ENCODE data around the gene BOLA2B.
"Not testable (repeated sequence)": the region's sequence is repeated elsewhere in the genome, so short reads cannot be mapped to it uniquely, and the experiment has no call there.

The BOLA2B gene

DNA sequence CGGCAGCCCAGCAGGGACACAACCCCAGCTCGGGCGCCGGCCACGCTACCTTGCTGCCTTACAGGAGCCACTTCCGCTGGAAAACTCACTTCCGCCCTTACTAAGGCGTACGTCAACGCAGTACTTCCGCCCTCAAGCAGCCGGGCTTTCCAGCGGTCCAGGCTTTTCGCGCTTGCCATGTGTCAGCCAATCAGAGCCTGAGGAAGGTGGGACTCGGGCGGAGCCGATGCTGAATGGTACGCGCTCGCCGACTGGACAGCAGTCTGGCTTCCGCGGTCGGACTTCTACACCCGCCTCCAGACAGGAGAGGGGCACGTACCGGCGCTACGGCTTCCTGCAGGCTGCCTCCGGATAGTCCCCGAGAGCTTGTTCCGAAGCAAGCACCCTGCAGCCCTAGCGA, at the start of gene BOLA2B, which contains the start of gene SLX1A:
Gene BOLA2B (minus strand): TSS at position 52 of the 400 bp plus-strand sequence. CDS start 71 bp downstream, outside the sequence.
Gene SLX1A (plus strand): TSS at position 261 of the 400 bp plus-strand sequence. CDS start 210 bp downstream, outside the sequence.
- DNase-seq: not testable (repeated sequence)

DNA sequence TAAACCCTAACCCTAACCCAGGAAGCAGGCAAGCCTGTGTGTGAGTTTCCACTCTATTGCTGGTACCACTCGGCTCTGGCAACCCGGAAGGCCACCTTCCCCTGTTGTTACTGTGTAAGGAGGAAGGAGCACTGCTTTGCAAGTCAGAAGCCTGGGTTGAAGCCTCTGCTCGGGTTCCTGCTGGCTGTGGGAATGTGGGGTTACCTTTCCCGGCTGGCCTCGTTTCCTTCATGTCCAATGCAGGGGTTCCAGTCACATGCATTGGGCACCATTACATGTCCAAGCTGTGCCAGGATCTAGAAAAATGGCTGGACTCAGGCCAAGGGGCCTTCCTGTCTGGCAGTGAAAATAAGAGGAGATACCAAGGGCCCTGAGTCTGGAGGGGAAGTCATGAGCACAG, 23.6 kb upstream of the BOLA2B start:
- not testable (repeated sequence) for DNase-seq

DNA sequence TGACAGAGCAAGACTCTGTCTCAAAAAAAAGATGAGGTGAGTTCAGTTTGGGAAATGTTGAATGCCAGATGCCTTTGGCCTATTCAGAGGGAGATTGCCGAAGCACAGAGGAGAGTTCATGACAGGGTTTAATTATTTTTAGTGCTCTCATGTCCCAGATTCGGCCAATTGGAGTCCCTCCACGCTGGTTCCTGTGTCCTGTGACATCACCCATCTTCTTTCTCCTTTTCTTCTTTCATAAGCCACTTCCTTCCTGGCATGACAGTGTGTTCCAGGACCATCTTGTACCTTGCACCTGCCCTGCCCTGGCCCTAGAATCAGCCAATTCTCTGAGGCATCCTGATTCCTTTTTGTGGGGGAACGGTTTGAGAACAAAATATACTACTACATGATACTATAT, 17.9 kb upstream of the BOLA2B start:
- DNase-seq: not testable (repeated sequence)

DNA sequence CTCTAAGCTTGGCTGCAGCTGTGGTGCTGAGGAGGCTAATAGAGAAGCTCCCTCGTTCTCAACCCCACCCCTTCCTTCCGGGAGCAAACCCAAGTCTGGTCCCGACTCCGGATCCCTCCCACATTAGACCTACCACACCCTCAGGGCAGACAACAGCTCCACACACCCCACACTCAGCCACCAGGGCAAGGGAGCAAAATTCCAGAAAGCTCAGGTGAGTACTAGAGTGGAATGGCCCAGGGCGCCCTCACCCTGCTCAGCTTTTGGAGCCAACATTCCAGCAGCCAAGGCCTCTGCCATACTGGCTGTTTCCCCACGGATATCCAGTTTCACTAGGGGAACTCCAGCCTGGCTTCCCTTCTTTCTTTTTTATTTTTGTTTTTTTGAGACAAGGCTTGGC, 15.6 kb upstream of the BOLA2B start:
- DNase-seq: peak in 1 of 2 donors; percentile 49

DNA sequence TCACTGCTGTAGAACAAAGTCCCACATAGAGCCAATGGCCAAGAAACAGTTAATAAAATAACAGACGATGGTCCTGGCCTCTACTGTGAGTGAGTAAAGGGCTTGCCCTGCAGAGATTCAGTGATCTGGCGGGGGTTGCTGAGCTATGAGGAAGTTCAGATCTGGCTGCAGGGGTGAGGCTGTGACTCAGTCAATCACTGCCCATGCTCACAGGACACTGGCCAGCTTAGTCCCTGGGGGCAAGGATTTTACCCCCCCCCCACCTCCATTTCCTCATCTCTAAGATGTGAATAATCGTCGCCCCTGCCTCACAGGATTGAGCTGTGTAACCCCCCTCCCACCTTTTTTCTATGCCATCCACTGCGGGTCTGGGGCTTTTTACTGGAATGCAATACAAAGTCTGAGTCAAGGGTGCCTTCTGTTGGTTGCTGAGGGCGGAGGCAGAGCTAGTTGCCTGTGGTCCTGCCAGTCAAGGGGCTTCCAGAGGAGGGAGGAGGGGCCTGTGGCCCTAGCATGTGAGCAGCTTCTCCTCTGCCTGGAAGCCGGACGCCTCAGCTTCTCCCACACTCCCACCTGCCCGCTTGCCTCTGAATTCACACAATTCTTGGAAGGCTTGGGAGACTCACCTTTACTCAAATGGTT, 13.7 kb upstream of the BOLA2B start:
- DNase-seq: not testable (repeated sequence)

DNA sequence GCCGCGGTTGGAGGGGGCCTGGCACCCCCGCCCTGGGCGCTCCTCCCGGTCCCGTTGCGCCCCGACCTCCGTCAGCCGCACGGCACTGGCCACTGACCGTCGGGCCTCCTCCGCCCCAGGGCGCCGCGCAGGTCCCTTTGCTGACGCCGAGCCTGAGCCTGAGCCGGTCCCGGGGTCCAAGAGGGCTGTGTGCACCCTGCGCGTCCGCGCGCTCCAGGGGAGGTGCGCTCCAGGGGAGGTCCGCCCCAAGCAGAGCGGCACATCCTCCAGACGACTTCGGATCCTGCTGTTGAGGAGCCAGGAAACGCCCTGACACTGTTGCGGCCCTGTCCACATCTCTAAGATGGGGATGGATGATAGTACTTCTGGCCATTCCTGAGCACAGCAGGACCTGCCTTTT, 12.8 kb upstream of the BOLA2B start:
- DNase-seq: not testable (repeated sequence)

DNA sequence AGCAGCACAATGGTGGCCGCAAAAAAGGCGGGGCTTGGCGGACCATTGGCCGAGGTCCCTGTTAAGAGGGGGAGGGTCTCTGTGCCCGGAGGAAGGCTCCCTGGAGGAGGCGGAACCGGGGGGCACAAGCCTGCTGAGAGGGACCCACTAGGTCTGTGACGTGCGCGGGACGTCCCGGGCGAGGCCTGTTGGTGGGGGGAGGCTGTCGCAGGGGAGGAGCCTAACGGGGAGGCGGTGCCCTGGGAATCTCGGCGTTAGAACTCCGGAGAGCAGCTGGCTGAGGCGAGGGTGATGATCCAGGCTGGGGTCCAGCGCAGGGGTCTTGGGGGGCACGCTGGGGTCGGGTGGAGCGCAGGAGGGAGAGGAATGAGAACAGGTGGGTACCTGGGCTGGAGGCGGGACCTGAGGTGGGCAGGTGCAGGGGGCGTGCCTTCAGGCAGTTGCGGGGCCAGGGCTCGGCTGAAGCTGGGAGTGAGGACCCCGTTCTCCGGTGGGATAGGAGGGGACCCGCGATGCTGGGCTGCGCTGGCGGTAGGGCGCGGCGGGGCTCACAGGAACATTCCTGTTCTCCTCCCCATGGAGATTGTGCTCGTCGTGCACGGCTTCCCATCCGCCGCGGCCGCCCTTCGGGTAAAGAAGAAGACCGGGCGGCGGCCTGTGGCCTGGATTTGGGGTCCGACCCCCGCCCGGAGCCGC, 12.2 kb upstream of the BOLA2B start:
- DNase-seq: not testable (repeated sequence)

DNA sequence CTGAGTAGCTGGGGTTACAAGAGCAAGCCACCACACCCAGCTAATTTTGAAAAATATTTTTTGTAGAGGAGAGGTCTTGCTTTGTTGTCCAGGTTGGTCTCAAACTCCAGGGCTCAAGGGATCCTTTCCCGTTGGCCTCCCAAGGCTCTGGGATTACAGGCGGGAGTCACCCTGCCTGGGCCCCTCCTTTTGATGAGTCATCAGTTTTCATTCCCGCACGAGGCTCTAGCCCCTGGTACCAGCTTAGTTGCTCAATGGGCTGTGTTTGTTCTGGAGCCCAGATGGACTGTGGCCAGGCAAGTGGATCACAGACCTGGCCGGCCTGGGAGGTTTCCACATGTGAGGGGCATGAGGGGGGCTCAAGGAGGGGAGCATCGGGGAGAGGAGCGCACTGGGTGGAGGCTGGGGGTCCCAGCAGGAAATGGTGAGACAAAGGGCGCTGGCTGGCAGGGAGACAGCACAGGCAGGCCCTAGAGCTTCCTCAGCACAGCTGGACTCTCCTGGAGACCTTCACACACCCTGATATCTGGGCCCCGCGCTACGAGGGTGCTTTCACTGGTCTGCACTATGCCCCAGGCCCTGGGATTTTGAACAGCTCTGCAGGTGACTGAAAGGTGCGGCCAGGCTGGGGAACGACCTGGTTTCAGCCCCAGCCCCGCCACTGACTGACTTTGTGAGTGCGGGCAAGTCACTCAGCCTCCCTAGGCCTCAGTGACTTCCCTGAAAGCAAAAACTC, 6.3 kb upstream of the BOLA2B start:
- DNase-seq: not testable (repeated sequence)

DNA sequence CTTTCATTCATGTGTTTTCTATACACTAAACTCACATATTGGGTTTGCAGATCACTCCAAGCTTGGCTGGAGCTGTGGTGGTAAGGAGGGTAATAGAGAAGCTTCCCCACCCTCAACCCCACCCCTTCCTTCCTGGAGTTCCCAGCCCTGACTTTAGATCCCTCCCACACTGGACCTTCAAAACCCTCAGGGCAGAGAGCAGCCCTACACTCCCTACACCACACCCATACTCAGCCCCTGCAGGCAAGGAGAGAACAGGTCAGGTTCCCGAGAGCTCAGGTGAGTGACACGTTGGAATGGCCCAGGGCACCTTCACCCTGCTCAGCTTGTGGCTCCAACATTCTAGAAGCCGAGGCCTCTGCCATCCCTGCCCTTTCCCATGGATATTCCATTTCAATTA, 5.6 kb upstream of the BOLA2B start, which contains the start of gene SULT1A3:
Gene SULT1A3 (plus strand): TSS at position 207 of the 400 bp plus-strand sequence. CDS start 1,474 bp downstream, outside the sequence.
- not testable (repeated sequence) for DNase-seq

DNA sequence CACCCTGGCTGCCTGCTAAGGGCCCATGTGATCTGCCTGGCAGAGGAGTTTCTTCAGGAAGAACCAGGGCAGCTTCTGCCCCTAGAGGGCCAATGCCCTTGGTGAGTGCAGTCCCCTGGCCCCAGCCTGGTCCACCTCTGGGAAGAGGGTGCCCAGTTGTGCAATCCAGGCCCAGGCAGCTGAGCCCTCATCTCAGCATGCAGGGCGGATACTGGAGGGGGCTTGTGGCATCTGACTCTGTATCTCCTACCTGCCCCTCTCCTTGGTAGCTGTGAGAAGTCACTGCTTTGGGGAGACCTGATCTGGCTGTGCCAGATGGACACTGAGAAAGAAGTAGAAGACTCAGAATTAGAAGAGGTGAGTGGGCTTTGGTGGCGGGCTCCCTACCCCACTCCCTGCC, 3.5 kb upstream of the BOLA2B start:
- DNase-seq: not testable (repeated sequence)

DNA sequence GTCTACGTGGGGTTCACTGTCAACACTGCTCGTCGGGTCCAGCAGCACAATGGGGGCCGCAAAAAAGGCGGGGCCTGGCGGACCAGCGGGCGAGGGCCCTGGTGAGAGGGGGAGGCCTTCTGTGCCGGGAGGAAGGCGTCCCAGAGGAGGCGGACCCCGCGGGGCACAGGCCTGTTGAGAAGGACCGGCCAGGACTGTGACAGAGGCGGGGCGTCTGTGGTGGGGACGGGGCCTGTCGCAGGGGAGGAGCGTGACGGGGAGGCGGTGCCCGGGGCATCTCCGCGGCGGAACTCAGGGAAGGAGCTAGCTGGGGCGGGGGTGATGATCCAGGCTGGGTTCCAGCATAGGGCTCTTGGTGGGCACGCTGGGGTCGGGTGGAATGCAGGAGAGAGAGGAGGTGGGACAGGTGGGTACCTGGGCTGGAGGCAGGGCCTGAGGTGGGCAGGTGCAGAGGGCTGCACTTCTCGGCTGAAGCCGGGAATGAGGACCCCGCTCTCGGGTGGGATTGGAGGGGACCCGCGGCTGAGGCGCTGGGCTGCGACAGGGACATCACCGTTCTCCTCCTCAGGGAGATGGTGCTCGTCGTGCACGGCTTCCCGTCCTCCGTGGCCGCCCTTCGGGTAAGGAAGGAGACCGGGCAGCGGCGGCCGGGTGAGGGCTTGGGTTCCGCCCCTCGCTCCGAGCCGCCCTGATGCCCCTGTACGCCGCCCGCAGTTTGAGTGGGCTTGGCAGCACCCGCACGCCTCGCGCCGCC, 883 bp upstream of the BOLA2B start:
- not testable (repeated sequence) for DNase-seq

DNA sequence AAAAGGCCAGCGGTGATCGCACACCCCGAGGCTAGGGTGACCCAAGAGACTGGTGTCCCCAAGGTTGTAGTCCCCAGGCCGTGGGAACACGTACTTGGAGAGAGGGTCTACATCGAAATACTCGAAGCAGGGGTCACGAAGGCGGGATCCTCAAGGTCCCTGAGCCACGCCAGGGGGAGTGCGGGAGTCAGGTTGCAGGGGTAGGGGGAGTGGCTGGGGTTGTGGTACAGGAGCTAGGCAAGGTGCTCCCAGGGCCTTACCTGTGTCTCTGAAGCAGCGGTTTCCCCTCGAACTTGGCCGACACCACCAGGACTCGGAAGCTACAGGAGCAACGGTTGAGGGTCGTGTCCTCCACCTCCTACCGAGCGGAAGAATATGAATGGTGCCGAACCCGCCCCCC, 368 bp downstream of the BOLA2B start:
- not testable (repeated sequence) for DNase-seq

DNA sequence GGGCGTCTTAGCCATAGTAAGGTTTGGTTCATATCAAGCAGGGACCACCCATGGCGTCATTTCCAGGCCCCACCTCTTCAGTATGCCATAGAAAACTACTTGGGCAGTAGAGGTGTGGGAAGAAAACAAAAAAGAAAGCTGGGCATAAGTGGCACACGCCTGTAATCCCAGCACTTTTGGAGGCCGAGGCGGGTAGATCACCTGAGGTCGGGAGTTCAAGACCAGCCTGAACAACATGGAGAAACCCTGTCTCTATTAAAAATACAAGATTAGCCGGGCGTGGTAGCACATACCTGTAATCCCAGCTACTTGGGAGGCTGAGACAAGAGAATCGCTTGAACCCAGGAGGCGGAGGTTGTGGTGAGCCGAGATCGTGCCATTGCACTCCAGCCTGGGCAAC, 2.3 kb downstream of the BOLA2B start:
- not testable (repeated sequence) for DNase-seq

DNA sequence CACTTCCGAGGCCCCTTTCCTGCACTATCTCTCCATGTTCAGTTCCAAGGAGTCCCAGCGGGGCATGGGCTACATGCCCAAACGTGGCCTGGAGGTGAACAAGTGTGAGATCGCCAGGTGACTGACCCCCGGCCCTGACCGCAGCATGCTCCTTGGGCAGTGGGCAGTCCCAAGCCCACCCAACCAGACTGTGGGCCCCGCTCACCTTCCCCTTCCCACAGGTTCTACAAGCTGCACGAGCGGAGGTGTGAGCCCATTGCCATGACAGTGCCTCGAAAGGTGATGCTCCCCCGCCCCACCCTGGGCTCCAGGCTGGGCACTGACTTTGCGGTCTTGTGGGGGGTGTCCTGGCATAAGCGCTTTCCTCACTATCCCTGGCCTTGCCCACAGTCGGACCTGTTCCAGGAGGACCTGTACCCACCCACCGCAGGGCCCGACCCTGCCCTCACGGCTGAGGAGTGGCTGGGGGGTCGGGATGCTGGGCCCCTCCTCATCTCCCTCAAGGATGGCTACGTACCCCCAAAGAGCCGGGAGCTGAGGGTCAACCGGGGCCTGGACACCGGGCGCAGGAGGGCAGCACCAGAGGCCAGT, 5.4 kb downstream of the BOLA2B start:
- DNase-seq: no peak

DNA sequence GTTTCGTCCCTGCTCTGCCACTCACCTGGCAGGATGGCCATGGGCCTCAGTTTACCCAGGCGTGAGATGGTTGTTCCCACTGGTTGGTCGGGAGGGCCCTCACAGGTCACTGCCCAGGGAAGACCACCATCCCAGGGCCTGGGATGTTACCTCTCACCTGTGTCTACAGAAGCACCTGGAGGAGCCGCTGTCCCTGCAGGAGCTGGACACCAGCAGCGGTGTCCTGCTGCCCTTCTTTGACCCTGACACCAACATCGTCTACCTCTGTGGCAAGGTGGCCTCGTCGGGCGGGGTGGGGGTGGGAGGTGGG, 6.0 kb downstream of the BOLA2B start:
- DNase-seq: no peak

DNA sequence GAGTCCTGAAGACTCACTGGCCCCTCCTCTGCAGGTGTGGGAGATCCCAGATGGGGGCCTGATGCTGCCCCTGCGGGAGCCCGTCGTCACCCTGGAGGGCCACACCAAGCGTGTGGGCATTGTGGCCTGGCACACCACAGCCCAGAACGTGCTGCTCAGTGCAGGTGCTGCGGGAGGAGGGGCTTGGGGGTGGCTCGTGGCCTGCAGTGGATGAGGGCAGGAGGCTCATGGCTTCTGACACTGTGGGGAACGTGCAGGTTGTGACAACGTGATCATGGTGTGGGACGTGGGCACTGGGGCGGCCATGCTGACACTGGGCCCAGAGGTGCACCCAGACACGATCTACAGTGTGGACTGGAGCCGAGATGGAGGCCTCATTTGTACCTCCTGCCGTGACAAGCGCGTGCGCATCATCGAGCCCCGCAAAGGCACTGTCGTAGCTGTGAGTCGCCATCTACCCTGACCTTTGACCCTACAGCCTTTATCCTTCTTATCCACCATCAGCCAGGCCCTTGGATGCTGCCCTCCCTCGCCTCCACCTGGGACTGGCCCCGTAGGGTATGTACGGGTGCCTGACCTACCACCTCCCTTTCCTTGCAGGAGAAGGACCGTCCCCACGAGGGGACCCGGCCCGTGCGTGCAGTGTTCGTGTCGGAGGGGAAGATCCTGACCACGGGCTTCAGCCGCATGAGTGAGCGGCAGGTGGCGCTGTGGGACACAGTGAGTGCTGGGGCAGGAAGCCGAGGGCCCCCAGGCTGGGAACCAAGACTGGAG, 6.5 kb downstream of the BOLA2B start:
- peak; percentile 81 to 90 for DNase-seq

DNA sequence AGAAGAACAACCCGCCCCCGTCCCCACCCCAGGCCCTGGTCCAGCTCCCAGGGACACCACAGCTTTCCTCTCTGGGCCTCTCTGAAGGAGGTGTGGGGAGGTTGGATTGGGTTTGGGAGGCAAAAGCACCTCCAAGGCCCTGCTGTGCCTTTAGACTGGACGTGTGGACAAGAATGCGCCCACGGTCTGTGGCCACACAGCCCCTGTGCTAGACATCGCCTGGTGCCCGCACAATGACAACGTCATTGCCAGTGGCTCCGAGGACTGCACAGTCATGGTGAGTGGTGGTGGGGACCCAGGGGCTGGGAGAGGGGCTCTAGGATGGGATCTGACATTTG, 7.1 kb downstream of the BOLA2B start:
- peak in 1 of 2 donors; percentile 26 for DNase-seq

DNA sequence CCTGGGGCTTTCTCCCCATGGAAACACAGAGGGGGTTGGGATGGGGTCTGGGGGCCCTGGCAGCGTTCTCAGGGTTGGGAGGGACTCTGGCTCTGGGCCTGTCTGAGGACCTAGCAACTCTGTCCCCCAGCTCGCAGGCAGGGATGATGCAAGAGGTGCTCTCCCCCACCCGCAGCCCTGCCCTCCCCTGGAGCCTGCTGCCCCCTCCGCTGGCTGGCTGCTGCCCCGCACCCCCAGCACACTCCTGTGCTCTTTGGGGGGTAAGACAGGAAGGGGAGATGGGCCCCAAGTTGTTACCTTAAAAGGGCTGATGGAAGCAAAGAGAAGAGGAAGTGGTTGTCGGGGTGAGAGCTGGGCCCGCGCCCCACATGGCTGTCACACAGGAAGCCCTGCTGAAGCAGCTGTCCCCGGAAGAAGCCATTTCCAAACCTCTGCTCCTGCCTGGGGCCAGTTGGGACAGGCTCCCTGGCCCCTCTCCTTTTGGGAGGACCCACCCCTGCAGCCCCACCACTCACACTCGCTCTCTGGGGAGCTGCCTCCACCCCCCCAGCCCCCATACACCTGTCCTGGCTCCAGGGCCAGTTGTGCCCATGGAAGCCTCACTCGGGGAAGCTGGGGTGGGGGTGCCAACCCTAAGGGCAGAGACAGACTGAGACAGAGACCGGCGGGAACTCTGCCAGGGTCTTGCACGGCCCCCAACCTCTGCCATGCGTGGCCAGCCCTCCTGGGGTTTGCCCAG, 7.6 kb downstream of the BOLA2B start:
- peak; percentile 86 to 90 for DNase-seq

DNA sequence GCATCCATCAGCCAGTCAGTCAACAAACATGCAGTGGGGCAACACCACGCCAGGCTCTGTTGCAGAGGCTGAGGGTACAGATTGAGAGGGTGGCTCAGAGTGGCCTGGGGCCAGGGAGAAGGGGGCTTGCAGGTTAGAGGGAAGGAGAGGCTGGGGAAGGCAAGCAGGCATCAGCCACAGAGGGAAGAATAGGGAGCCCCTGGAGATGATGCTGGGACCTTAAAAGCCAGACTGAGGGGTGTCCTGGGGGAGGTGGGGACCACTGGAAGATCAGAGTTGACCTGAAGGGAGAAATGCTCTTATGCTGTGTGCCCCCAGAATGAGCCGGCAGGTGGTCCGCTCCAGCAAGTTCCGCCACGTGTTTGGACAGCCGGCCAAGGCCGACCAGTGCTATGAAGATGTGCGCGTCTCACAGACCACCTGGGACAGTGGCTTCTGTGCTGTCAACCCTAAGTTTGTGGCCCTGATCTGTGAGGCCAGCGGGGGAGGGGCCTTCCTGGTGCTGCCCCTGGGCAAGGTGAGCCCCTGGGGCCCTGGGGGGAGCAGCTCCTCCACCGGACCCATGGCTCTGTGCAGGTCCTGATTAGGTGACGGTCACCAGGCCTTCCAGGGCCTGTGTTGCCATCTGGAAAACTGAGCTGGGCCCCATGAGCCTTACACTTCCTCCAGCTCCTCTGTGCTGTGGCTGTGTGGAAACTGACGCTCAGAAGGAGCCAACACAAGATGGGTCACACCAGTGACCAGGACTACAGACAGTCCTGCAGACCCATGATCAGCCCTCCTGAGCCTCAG, 8.4 kb downstream of the BOLA2B start:
- peak in 1 of 2 donors; percentile 24 for DNase-seq
